ENCODE measurements around the gene DUS3L.

DNA sequence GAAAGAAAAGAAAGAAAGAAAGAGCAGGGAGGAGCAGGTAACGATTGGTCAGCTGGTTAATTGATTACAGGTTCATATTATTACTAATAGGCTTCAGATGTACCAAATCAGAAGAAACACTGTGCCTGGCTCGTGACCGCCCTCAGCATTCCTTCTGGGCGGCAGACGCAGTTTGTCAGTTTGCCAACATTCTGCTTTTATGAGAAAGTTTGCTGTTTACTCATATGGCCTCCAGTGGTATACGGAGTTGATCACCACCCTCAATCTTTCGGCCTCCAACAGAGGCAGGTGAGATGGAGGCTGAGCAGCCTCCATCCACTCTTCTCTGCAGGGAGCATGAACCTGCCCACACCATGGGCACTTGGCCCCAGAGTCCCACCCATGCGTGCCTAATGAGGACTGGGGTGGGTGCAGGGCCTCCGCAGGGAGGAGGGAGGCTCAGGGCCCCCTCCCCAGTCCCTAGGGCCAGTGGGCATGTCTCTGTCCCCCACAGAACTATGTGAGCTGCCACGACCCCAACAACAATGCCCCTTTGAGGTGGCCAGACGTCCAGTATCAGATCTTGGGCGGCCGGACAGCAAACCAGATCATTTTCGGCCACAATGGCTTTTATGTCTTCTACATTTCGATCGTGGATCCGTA is 15.2 kb downstream of the DUS3L start:
- TF ChIP-seq POLR2A (IDR thresholded peaks at IDR 0.05; ENCODE audit: low read length) (no peak), GATA1 (IDR thresholded peaks at IDR 0.05; ENCODE audit: low read depth, low read length) (no peak)
